DOHH2 (cell line): Measurements from ENCODE around the gene LEPR.

ENCODE experiments used
- EZH2phosphoT487 ChIP-seq: fragments of 200-600 bp; sonication (generic); IDR thresholded peaks from 2 replicates; pipeline ENCODE4 v1.6.1; 2017; ENCODE audit warnings: borderline replicate concordance, mild to moderate bottlenecking, antibody characterized with exemption, low read length, moderate library complexity, mixed read lengths
- TF ChIP-seq, protein P1 (sequence below): fragments of 200-600 bp; sonication (generic); IDR thresholded peaks from one replicate; pipeline ENCODE4 v1.5.1; 2014; ENCODE audit warnings: antibody characterized with exemption, mild to moderate bottlenecking, low read depth, low read length; ENCODE audit not compliant: poor library complexity, severe bottlenecking

DNA sequence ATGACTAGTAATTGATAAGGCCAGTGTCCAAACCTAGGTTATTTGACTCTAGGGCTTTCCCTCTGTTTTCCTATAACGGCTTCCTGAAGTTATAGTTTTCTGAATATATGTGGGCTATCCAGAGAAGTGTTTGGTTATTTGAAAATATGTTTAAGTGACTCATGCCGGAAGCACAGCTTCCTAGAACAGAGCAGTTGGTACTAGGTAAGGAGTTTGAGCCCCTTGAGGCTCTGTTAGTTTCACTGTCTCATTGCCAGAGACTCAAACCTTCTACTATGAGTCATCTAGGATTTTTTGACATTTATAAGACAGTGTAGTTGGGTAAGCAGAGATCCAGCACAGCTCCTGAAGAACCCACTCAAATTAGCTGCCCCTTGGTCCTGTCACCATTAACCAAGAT lies 27.1 kb upstream of the LEPR start:
- TF ChIP-seq, protein P1, sequence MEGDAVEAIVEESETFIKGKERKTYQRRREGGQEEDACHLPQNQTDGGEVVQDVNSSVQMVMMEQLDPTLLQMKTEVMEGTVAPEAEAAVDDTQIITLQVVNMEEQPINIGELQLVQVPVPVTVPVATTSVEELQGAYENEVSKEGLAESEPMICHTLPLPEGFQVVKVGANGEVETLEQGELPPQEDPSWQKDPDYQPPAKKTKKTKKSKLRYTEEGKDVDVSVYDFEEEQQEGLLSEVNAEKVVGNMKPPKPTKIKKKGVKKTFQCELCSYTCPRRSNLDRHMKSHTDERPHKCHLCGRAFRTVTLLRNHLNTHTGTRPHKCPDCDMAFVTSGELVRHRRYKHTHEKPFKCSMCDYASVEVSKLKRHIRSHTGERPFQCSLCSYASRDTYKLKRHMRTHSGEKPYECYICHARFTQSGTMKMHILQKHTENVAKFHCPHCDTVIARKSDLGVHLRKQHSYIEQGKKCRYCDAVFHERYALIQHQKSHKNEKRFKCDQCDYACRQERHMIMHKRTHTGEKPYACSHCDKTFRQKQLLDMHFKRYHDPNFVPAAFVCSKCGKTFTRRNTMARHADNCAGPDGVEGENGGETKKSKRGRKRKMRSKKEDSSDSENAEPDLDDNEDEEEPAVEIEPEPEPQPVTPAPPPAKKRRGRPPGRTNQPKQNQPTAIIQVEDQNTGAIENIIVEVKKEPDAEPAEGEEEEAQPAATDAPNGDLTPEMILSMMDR: no peak
- no peak for TF ChIP-seq EZH2phosphoT487
